Measurements from ENCODE around the gene INSC. TPM values are rescaled to one million over a fixed set of nuclear protein-coding genes. Genes with fewer than 3 reads are reported as not detected.

INSC gene
- total and polyA plus RNA-seq, 2 of the 4 experiments (the other 2 are of a cell fraction) = 0.53 to 1.4 TPM

GRCh38 chr11:15153231-15153630 lies 38.5 kb downstream of the INSC start:
- H4K91ac ChIP-seq (ENCODE audit: insufficient read depth, low read depth, low read length) = no peak overlapping the region
- peaks cover 14% of the 10 kb centered on the region for H3K9me1 ChIP-seq (ENCODE audit: insufficient read depth, low read length)
- H3K36me3 ChIP-seq (ENCODE audit: control insufficient read depth, insufficient read depth, low read length) = no peaks in the 10 kb centered on the region
- H2BK20ac ChIP-seq (ENCODE audit: low read depth, low read length) = no peak overlapping the region
- H3K27me3 ChIP-seq (ENCODE audit: control insufficient read depth, insufficient read depth, low read length) = no peaks in the 10 kb centered on the region
- H2BK5ac ChIP-seq (ENCODE audit: low read depth, low read length, poor library complexity, severe bottlenecking) = no peak overlapping the region
- no peak for ATAC-seq (ENCODE audit: low read depth)
- CTCF ChIA-PET = no interaction called here
- no TSS peak for BruUV-seq (replicated peaks)
- no peaks in the 10 kb centered on the region for H3K9me3 ChIP-seq (ENCODE audit: control insufficient read depth, insufficient read depth, low read length)
- intact Hi-C loops (cut with micrococcal nuclease) (no loop called here), dilution Hi-C loops (cut with HindIII; ENCODE audit: low sequenced_read_pairs, unreplicated experiment) (no loop called here), in situ Hi-C loops (cut with MboI; ENCODE audit: low sequenced_read_pairs) (no loop called here)
- H2AK9ac ChIP-seq (replicated peaks; ENCODE audit: low read depth, low read length, poor library complexity) = no peak overlapping the region
- POLR2A ChIA-PET (ENCODE audit: unreplicated experiment) = interaction anchor here (0.6 kb wide), 1 partner anchor 130 kb away, joined by 4 read pairs; no protein-coding TSS in a partner anchor
- H4K20me1 ChIP-seq (ENCODE audit: insufficient read depth, low read length) = no peaks in the 10 kb centered on the region; the same call in 1 of the 2 replicates
- H3K23ac ChIP-seq (ENCODE audit: low read depth, low read length) = no peak overlapping the region
- H2BK120ac ChIP-seq (ENCODE audit: low read depth, low read length) = no peak overlapping the region; the same call in 1 of the 2 replicates
- H3K4ac ChIP-seq (ENCODE audit: low read depth, low read length) = no peak overlapping the region
- H2AFZ ChIP-seq (replicated peaks; ENCODE audit: low read length, poor library complexity) = no peak overlapping the region
- no peak for DNase-seq
- H3K4me1 ChIP-seq (ENCODE audit: control insufficient read depth, insufficient read depth, low read length) = peaks cover 11% of the 10 kb centered on the region
- H2AK5ac ChIP-seq (ENCODE audit: low read depth, low read length) = no peak overlapping the region
- H3K14ac ChIP-seq (replicated peaks; ENCODE audit: low read depth, low read length) = no peak overlapping the region
- TF ChIP-seq, protein P1, sequence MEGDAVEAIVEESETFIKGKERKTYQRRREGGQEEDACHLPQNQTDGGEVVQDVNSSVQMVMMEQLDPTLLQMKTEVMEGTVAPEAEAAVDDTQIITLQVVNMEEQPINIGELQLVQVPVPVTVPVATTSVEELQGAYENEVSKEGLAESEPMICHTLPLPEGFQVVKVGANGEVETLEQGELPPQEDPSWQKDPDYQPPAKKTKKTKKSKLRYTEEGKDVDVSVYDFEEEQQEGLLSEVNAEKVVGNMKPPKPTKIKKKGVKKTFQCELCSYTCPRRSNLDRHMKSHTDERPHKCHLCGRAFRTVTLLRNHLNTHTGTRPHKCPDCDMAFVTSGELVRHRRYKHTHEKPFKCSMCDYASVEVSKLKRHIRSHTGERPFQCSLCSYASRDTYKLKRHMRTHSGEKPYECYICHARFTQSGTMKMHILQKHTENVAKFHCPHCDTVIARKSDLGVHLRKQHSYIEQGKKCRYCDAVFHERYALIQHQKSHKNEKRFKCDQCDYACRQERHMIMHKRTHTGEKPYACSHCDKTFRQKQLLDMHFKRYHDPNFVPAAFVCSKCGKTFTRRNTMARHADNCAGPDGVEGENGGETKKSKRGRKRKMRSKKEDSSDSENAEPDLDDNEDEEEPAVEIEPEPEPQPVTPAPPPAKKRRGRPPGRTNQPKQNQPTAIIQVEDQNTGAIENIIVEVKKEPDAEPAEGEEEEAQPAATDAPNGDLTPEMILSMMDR (conservative IDR thresholded peaks at IDR 0.05; ENCODE audit: low read depth, low read length) = no peak
- TF ChIP-seq RFX5 (IDR thresholded peaks at IDR 0.05; ENCODE audit: low read depth, low read length) = no peak
- no peak for TF ChIP-seq POLR2A (IDR thresholded peaks at IDR 0.05; ENCODE audit: low read depth, low read length)
- TF ChIP-seq, protein P2, sequence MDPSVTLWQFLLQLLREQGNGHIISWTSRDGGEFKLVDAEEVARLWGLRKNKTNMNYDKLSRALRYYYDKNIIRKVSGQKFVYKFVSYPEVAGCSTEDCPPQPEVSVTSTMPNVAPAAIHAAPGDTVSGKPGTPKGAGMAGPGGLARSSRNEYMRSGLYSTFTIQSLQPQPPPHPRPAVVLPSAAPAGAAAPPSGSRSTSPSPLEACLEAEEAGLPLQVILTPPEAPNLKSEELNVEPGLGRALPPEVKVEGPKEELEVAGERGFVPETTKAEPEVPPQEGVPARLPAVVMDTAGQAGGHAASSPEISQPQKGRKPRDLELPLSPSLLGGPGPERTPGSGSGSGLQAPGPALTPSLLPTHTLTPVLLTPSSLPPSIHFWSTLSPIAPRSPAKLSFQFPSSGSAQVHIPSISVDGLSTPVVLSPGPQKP (IDR thresholded peaks at IDR 0.05; ENCODE audit: borderline replicate concordance, low read depth, low read length) = no peak
- no peak for TF ChIP-seq SMC3 (IDR thresholded peaks at IDR 0.05; ENCODE audit: low read depth, low read length)
- no peak for TF ChIP-seq CEBPB (IDR thresholded peaks at IDR 0.05; ENCODE audit: low read depth, low read length)
- no peak for TF ChIP-seq RCOR1 (IDR thresholded peaks at IDR 0.05; ENCODE audit: insufficient replicate concordance, low read length)
- TF ChIP-seq MAFK (IDR thresholded peaks at IDR 0.05; ENCODE audit: low read depth, low read length) = no peak
- no peak for TF ChIP-seq BHLHE40 (IDR thresholded peaks at IDR 0.05; ENCODE audit: low read depth, low read length)
- TF ChIP-seq MAZ (IDR thresholded peaks at IDR 0.05; ENCODE audit: borderline replicate concordance, low read depth, low read length) = no peak
- TF ChIP-seq CHD1 (IDR thresholded peaks at IDR 0.05; ENCODE audit: low read depth, low read length) = no peak
- no peak for TF ChIP-seq NFE2L2 (IDR thresholded peaks at IDR 0.05; ENCODE audit: low read depth, low read length)
- no peak for TF ChIP-seq MXI1 (IDR thresholded peaks at IDR 0.05; ENCODE audit: borderline replicate concordance, low read depth, low read length)
- no peak for TF ChIP-seq FOS (IDR thresholded peaks at IDR 0.05; ENCODE audit: low read depth, low read length)
- no peak for TF ChIP-seq USF2 (IDR thresholded peaks at IDR 0.05; ENCODE audit: low read depth, low read length)
- TF ChIP-seq RAD21 (IDR thresholded peaks at IDR 0.05; ENCODE audit: low read length) = no peak
- H3K79me1 ChIP-seq (ENCODE audit: low read depth in 1 of 2, low read length in 2 of 2) = peaks cover 0 to 8% of the 10 kb centered on the region in 2 experiments; a peak in 1 of 4 replicates
- no peak overlapping the region for H3K18ac ChIP-seq (ENCODE audit: low read depth, low read length)
- no peak overlapping the region for H3K27ac ChIP-seq (ENCODE audit: insufficient read depth, low read length)
- H3K4me3 ChIP-seq (ENCODE audit: insufficient read depth, low read depth, low read length) = no peak overlapping the region
- H4K8ac ChIP-seq (ENCODE audit: low read depth in 2 of 2, low read length in 2 of 2) = no peak overlapping the region
- no peak overlapping the region for H4K5ac ChIP-seq (ENCODE audit: low read depth, low read length)
- H2BK15ac ChIP-seq (ENCODE audit: low read depth, low read length) = no peak overlapping the region
- no peak overlapping the region for H3K9ac ChIP-seq (ENCODE audit: low read depth, low read length)
- H3K56ac ChIP-seq (ENCODE audit: extremely low read depth, insufficient read depth, low read length) = no peak overlapping the region
- no peak overlapping the region for H3K4me2 ChIP-seq (ENCODE audit: low read depth, low read length)
